HepG2 (cell line): ENCODE results near the gene SLC39A10. TPM values are rescaled to one million over a fixed set of nuclear protein-coding genes. Genes with fewer than 3 reads are reported as not detected.

Experiments used
- ATAC-seq: fragments of 200-7000 bp; cut with Tn5 transposase; 3 replicates; pipeline ENCODE4 v1.9.1; 2020; ENCODE audit warnings: mild to moderate bottlenecking, moderate library complexity
- BruUV-seq: library from RNA; stranded (reverse); fragments of 400-500 nt; replicated peaks from 2 replicates; lab custom pipeline; 2021; lab: Mats Ljungman, UMichigan
- CTCF ChIA-PET: fragments of 300-600 bp; formaldehyde crosslinking; extraction: SDS; loops from one replicate; lab custom pipeline; 2021; ENCODE audit warnings: low total read pairs, inconsistent platforms, low intra/inter-chr PET ratio; lab: Yijun Ruan, JAX
- POLR2A ChIA-PET: fragments of 350-600 bp; sonication (Branson Sonifier 250); formaldehyde crosslinking; loops from one replicate; lab custom pipeline; 2020; ENCODE audit warnings: antibody characterized with exemption, inconsistent platforms; lab: Yijun Ruan, JAX
- DNase-seq: peaks from one replicate; pipeline ENCODE4 v3.0.0-alpha.2; 2015; ENCODE audit warnings: low spot score
- FAIRE-seq: peaks from 3 replicates; lab custom pipeline; 2011; peaks lifted over from hg19 to GRCh38; lab: Jason Lieb, UNC
- H2AFZ ChIP-seq: one replicate; pipeline ENCODE4 v1.6.1; 2011; ENCODE audit warnings: low read length, inconsistent platforms
- H3K27ac ChIP-seq: fragments of 300-600 bp; 3 replicates; pipeline ENCODE4 v1.8.0; 2011; ENCODE audit warnings: mixed run types, mild to moderate bottlenecking, mixed read lengths, low read length, inconsistent platforms; ENCODE audit not compliant: insufficient read depth; ENCODE audit errors: extremely low read length
- H3K27me3 ChIP-seq, 2 experiments: fragments of 200-600 bp in 1 of 2; 2 replicates in 1 of 2; 3 replicates in 1 of 2; pipeline versions ENCODE4 v1.6.0 to v1.8.0; 2011; ENCODE audit warnings: low read length in 2 of 2, mild to moderate bottlenecking in 2 of 2, moderate library complexity in 2 of 2, inconsistent platforms in 1 of 2; ENCODE audit not compliant: insufficient read depth in 2 of 2, control insufficient read depth in 1 of 2
- H3K36me3 ChIP-seq, 2 experiments: fragments of 200-600 bp in 1 of 2; replicated peaks in 1 of 2; 2 replicates in 1 of 2; 3 replicates in 1 of 2; pipeline versions ENCODE4 v1.5.1 to v1.8.0; 2011; ENCODE audit warnings: low read length in 2 of 2, inconsistent platforms in 1 of 2; ENCODE audit not compliant: insufficient read depth in 2 of 2, control insufficient read depth in 1 of 2
- H3K4me1 ChIP-seq: 2 replicates; pipeline ENCODE4 v1.5.1; 2012; ENCODE audit warnings: low read length, inconsistent platforms; ENCODE audit not compliant: insufficient read depth
- H3K4me2 ChIP-seq: 2 replicates; pipeline ENCODE4 v1.6.0; 2011; ENCODE audit warnings: low read depth, low read length, inconsistent platforms
- H3K4me3 ChIP-seq, 3 experiments: fragments of 200-600 bp in 1 of 3; sonication (generic), shearing (Covaris generic) in 1 of 3; replicated peaks in 1 of 3; 2 replicates each; pipeline ENCODE4 v1.5.1; 2011 to 2016; ENCODE audit warnings: low read length in 3 of 3, inconsistent platforms in 2 of 3, low read depth in 2 of 3, mild to moderate bottlenecking in 2 of 3, control low read depth in 1 of 3, mixed read lengths in 1 of 3; ENCODE audit not compliant: insufficient read depth in 1 of 3
- H3K79me2 ChIP-seq: one replicate; pipeline ENCODE4 v1.6.1; 2011; ENCODE audit warnings: low read length, inconsistent platforms; ENCODE audit not compliant: insufficient read depth
- H3K9ac ChIP-seq: 2 replicates; pipeline ENCODE4 v1.6.0; 2011; ENCODE audit warnings: mild to moderate bottlenecking, low read depth, low read length, inconsistent platforms; ENCODE audit not compliant: insufficient read depth
- H3K9me3 ChIP-seq: 2 replicates; pipeline ENCODE4 v1.5.1; 2012; ENCODE audit warnings: mild to moderate bottlenecking, low read length
- H4K20me1 ChIP-seq: 2 replicates; pipeline ENCODE4 v1.6.0; 2011; ENCODE audit warnings: inconsistent platforms, mild to moderate bottlenecking, low read length, moderate library complexity; ENCODE audit not compliant: insufficient read depth
- BHLHE40 ChIP-seq: IDR thresholded peaks from 2 replicates; pipeline ENCODE4 v1.6.1; 2011; ENCODE audit warnings: low read length, improper control_type of control experiment
- KDM2A ChIP-seq: sonication (generic); formaldehyde crosslinking; IDR thresholded peaks from 2 replicates; pipeline ENCODE4 v1.4.0; 2020; ENCODE audit warnings: low read depth, missing genetic modification reagents, borderline replicate concordance
- NFE2 ChIP-seq: sonication (generic); formaldehyde crosslinking; IDR thresholded peaks from 2 replicates; pipeline ENCODE4 v1.4.0; 2020; ENCODE audit warnings: missing genetic modification reagents
- NFE2L1 ChIP-seq: sonication (generic); formaldehyde crosslinking; IDR thresholded peaks from 2 replicates; pipeline ENCODE4 v1.4.0; 2020; ENCODE audit warnings: missing genetic modification reagents, mild to moderate bottlenecking, borderline replicate concordance
- ONECUT2 ChIP-seq: sonication (generic); formaldehyde crosslinking; IDR thresholded peaks from 2 replicates; pipeline ENCODE4 v1.4.0; 2020; ENCODE audit warnings: missing genetic modification reagents
- PHF20 ChIP-seq: sonication (generic); formaldehyde crosslinking; IDR thresholded peaks from 2 replicates; pipeline ENCODE4 v1.5.0; 2020; ENCODE audit warnings: mild to moderate bottlenecking, missing genetic modification reagents
- SAFB2 ChIP-seq: sonication (generic); formaldehyde crosslinking; IDR thresholded peaks from 2 replicates; pipeline ENCODE4 v1.5.1; 2020; ENCODE audit warnings: missing genetic modification reagents, low read depth, mild to moderate bottlenecking, borderline replicate concordance
- XRCC5 ChIP-seq: fragments of 200-400 bp; formaldehyde crosslinking; optimal IDR thresholded peaks from 2 replicates; pipeline ENCODE3; 2017; ENCODE audit warnings: mild to moderate bottlenecking, low read length
- ZC3H4 ChIP-seq: sonication (generic); formaldehyde crosslinking; IDR thresholded peaks from 2 replicates; pipeline ENCODE4 v1.4.0; 2020; ENCODE audit warnings: missing genetic modification reagents, borderline replicate concordance
- ZFX ChIP-seq: sonication (generic); formaldehyde crosslinking; IDR thresholded peaks from 2 replicates; pipeline ENCODE4 v1.4.0; 2020; ENCODE audit warnings: mild to moderate bottlenecking, low read depth, missing genetic modification reagents, moderate library complexity
- ZNF326 ChIP-seq: sonication (generic); formaldehyde crosslinking; IDR thresholded peaks from 2 replicates; pipeline ENCODE4 v1.4.0; 2020; ENCODE audit warnings: missing genetic modification reagents, borderline replicate concordance
- ZNF547 ChIP-seq: sonication (generic); formaldehyde crosslinking; IDR thresholded peaks from 2 replicates; pipeline ENCODE4 v1.5.1; 2020; ENCODE audit warnings: mild to moderate bottlenecking, missing genetic modification reagents
- WGBS: methylation state at CpG from one replicate; pipeline ENCODE4 v1.1.6; 2017; ENCODE audit warnings: low lambda C conversion rate; 5-methylcytosine and 5-hydroxymethylcytosine counted together
- in situ Hi-C: cut with HindIII; loops from 2 replicates; pipeline ENCODE4 v1.10.0; 2017; ENCODE audit warnings: low pct_unique_long_range_greater_than_20kb; ENCODE audit not compliant: extremely low pct_ligation_motif_present
- intact Hi-C: fragments of 100-400 bp; cut with micrococcal nuclease; formaldehyde crosslinking; loops from one replicate; pipeline ENCODE4 v1.10.0; 2022; ENCODE audit not compliant: unreplicated experiment
- polyA plus RNA-seq, 8 experiments: library from polyadenylated mRNA; depleted of rRNA in 3 of 8; stranded (reverse) in 7 of 8; unstranded in 1 of 8; fragments of >200 nt; fragmentation: Illumina TruSeq in 4 of 8; extraction: Trizol in 4 of 8; gene quantifications; 2 replicates each; pipeline versions ENCODE4 v1.2.1 to v1.2.3, GENCODE V29; 2011 to 2016; ENCODE audit warnings: low read depth in 4 of 8, missing spikeins in 1 of 8, mixed read lengths in 1 of 8; ENCODE audit not compliant: insufficient read depth in 1 of 8
- total RNA-seq, 5 experiments: library from RNA; depleted of rRNA; stranded (reverse); fragments of >200 nt; fragmentation: Illumina TruSeq; extraction: Trizol; gene quantifications; 2 replicates each; pipeline ENCODE4 v1.2.3, GENCODE V29; 2016; ENCODE audit warnings: low read depth in 1 of 5
- TF ChIP-seq, protein P1 (sequence below): sonication (generic); formaldehyde crosslinking; IDR thresholded peaks from 2 replicates; pipeline ENCODE4 v1.5.0; 2020; ENCODE audit warnings: mild to moderate bottlenecking, missing genetic modification reagents
- TF ChIP-seq, protein P2 (sequence below): sonication (generic); formaldehyde crosslinking; conservative IDR thresholded peaks from 2 replicates; pipeline ENCODE4 v1.4.0; 2020; ENCODE audit warnings: missing genetic modification reagents
- TF ChIP-seq, protein P3 (sequence below), 2 experiments: sonication (generic) in 1 of 2; formaldehyde crosslinking in 1 of 2; IDR thresholded peaks; 2 replicates each; pipeline versions ENCODE4 v1.4.0 to v1.6.1; 2018 to 2020; ENCODE audit warnings: missing genetic modification reagents in 2 of 2, borderline replicate concordance in 1 of 2, low read depth in 1 of 2, mild to moderate bottlenecking in 1 of 2, missing biosample characterization in 1 of 2
- TF ChIP-seq, protein P4 (sequence below): sonication (generic); formaldehyde crosslinking; conservative IDR thresholded peaks from 2 replicates; pipeline ENCODE4 v1.8.1; 2023; ENCODE audit warnings: missing genetic modification reagents

The SLC39A10 gene
- total and polyA plus RNA-seq, 2 of the 13 experiments (the other 11 are each of a cell fraction or from before 2014, with no cell fraction given) = 13.2 to 21.0 TPM

DNA sequence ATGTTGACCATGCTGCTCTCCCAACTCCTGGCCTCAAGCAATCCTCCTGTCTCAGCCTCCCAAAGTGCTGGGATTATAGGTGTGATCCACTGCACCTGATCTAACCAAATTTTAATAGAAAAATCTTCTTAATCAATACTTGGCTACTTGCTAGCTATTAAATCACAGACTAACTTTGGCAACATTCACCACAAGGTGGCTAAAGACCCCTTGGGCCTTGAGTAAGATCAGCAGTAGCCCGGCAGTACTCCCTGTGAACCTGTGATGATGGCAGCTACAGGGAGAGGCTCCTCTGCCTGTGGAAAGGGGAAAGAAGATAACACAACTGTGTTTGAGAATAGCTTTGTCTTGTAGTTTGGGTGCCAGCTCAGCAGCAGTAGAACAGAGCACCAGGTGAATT, 102.9 kb downstream of the SLC39A10 start:
- Histone ChIP-seq H3K4me2 (no peak overlapping the region), H2AFZ (no peak overlapping the region), H3K36me3 (no peaks in the 10 kb centered on the region), H4K20me1 (no peaks in the 10 kb centered on the region), H3K79me2 (no peaks in the 10 kb centered on the region), H3K4me1 (no peaks in the 10 kb centered on the region), H3K27ac (no peak overlapping the region), H3K9ac (no peak overlapping the region), H3K27me3 (no peaks in the 10 kb centered on the region), H3K4me3 (no peak overlapping the region), H3K9me3 (no peaks in the 10 kb centered on the region)
- no TSS peak for BruUV-seq
- no peak for TF ChIP-seq BHLHE40
- no peak for TF ChIP-seq ZC3H4 (CRISPR knock-in tag)
- TF ChIP-seq, protein P1, sequence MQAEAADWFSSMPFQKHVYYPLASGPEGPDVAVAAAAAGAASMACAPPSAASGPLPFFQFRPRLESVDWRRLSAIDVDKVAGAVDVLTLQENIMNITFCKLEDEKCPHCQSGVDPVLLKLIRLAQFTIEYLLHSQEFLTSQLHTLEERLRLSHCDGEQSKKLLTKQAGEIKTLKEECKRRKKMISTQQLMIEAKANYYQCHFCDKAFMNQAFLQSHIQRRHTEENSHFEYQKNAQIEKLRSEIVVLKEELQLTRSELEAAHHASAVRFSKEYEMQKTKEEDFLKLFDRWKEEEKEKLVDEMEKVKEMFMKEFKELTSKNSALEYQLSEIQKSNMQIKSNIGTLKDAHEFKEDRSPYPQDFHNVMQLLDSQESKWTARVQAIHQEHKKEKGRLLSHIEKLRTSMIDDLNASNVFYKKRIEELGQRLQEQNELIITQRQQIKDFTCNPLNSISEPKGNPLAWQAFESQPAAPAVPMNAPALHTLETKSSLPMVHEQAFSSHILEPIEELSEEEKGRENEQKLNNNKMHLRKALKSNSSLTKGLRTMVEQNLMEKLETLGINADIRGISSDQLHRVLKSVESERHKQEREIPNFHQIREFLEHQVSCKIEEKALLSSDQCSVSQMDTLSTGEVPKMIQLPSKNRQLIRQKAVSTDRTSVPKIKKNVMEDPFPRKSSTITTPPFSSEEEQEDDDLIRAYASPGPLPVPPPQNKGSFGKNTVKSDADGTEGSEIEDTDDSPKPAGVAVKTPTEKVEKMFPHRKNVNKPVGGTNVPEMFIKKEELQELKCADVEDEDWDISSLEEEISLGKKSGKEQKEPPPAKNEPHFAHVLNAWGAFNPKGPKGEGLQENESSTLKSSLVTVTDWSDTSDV (CRISPR knock-in tag) = no peak
- TF ChIP-seq ZNF547 = no peak
- no peak for TF ChIP-seq SAFB2 (CRISPR knock-in tag)
- TF ChIP-seq NFE2 (CRISPR knock-in tag) = no peak
- TF ChIP-seq, protein P2, sequence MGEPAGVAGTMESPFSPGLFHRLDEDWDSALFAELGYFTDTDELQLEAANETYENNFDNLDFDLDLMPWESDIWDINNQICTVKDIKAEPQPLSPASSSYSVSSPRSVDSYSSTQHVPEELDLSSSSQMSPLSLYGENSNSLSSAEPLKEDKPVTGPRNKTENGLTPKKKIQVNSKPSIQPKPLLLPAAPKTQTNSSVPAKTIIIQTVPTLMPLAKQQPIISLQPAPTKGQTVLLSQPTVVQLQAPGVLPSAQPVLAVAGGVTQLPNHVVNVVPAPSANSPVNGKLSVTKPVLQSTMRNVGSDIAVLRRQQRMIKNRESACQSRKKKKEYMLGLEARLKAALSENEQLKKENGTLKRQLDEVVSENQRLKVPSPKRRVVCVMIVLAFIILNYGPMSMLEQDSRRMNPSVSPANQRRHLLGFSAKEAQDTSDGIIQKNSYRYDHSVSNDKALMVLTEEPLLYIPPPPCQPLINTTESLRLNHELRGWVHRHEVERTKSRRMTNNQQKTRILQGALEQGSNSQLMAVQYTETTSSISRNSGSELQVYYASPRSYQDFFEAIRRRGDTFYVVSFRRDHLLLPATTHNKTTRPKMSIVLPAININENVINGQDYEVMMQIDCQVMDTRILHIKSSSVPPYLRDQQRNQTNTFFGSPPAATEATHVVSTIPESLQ (CRISPR knock-in tag) = no peak
- TF ChIP-seq ONECUT2 (CRISPR knock-in tag) = no peak
- TF ChIP-seq NFE2L1 = no peak
- no peak for TF ChIP-seq ZFX (CRISPR knock-in tag)
- TF ChIP-seq, protein P3, sequence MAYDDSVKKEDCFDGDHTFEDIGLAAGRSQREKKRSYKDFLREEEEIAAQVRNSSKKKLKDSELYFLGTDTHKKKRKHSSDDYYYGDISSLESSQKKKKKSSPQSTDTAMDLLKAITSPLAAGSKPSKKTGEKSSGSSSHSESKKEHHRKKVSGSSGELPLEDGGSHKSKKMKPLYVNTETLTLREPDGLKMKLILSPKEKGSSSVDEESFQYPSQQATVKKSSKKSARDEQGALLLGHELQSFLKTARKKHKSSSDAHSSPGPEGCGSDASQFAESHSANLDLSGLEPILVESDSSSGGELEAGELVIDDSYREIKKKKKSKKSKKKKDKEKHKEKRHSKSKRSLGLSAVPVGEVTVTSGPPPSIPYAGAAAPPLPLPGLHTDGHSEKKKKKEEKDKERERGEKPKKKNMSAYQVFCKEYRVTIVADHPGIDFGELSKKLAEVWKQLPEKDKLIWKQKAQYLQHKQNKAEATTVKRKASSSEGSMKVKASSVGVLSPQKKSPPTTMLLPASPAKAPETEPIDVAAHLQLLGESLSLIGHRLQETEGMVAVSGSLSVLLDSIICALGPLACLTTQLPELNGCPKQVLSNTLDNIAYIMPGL (CRISPR knock-in tag; IDR thresholded peaks at IDR 0.05; ENCODE audit: borderline replicate concordance in 1 of 2, low read depth in 1 of 2) = no peak
- TF ChIP-seq, protein P4, sequence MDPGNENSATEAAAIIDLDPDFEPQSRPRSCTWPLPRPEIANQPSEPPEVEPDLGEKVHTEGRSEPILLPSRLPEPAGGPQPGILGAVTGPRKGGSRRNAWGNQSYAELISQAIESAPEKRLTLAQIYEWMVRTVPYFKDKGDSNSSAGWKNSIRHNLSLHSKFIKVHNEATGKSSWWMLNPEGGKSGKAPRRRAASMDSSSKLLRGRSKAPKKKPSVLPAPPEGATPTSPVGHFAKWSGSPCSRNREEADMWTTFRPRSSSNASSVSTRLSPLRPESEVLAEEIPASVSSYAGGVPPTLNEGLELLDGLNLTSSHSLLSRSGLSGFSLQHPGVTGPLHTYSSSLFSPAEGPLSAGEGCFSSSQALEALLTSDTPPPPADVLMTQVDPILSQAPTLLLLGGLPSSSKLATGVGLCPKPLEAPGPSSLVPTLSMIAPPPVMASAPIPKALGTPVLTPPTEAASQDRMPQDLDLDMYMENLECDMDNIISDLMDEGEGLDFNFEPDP (CRISPR knock-in tag) = no peak
- TF ChIP-seq PHF20 (CRISPR knock-in tag) = no peak
- TF ChIP-seq KDM2A (CRISPR knock-in tag) = no peak
- no peak for TF ChIP-seq ZNF326
- no peak for TF ChIP-seq XRCC5
- in situ Hi-C loops = no loop called here
- FAIRE-seq (no peak), DNase-seq (no peak), ATAC-seq (no peak)
- ChIA-PET CTCF (no interaction called here), POLR2A (no interaction called here)
- intact Hi-C loops = no loop called here
- WGBS = 0% methylated on average over 1 of the region's 1 CpG
